GM12892 (cell line): ENCODE measurements around the gene PSMB5.
"Not testable (repeated sequence)": the region's sequence is repeated elsewhere in the genome, so short reads cannot be mapped to it uniquely, and the experiment has no call there.

Source experiments
- DNase-seq: peaks from one replicate; pipeline ENCODE4 v3.0.0; 2011; ENCODE audit not compliant: insufficient read length
- FAIRE-seq: peaks from 2 replicates; lab custom pipeline; 2011; peaks lifted over from hg19 to GRCh38; lab: Jason Lieb, UNC
- POLR2A ChIP-seq: IDR thresholded peaks from 2 replicates; pipeline ENCODE4 v1.6.1; 2011; ENCODE audit warnings: low read depth, low read length, control low read depth
- POLR2AphosphoS5 ChIP-seq: IDR thresholded peaks from 2 replicates; pipeline ENCODE4 v1.6.1; 2011; ENCODE audit warnings: low read depth, low read length, control low read depth
- TAF1 ChIP-seq: IDR thresholded peaks from 2 replicates; pipeline ENCODE4 v1.6.1; 2011; ENCODE audit warnings: low read depth, mild to moderate bottlenecking, control low read depth, low read length, borderline replicate concordance

Gene PSMB5

DNA sequence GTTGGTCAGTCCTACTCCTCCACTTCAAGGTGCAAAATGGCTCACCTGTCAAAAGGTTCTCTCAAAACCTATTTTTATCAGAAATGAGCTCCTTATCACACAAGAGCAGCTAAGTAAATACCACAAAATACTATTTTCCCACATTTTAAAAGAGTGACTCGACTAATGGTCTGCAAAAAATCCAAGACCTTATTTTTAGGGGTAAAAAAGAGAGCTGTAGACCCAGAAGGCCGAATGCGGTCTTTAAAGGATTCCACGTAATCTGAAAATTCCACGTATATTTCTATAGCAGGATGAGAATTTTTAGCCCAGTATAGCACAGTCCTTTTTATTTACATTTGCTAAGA, 28.5 kb downstream of the PSMB5 start:
- FAIRE-seq = no peak

DNA sequence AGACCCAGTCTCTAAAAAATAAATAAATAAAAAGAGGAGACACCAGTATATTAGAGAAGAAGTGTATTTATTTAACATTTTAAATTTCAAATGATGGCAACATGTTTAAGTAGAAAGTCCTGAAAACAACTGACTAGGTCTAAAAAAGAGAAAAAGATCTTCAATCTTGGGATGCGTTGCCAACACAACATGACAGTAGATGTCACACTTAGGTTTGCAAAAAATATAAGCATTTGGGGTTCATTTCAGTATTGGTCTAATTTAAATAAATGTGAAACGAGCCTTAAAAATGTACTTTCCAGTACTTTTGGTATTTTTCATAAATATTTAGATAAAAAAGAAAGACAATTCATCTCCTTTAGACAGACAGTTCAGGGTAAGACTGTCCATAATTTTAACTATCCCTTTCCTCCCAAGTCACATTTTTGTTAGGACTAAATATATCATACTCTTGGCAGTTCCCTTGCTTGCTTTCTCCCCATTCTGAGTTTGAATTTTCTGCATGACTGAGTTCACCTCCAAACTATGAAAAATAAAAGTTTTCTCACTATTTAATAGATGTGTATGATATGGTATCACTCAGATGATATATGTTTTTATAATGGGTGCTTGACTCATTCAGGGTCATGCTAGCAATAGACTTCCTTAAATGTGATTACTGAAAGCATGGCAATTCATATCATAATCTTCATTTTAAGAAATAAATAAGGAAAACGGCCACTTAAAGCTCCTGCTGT, 29.1 kb downstream of the PSMB5 start:
- DNase-seq (no peak), FAIRE-seq (no peak)
- TF ChIP-seq TAF1 (no peak), POLR2A (no peak), POLR2AphosphoS5 (no peak)

More for the DNA sequence above, 28.5 kb downstream of the PSMB5 start:
- TF ChIP-seq POLR2AphosphoS5 = no peak
- TF ChIP-seq POLR2A = no peak
- TF ChIP-seq TAF1 = no peak
- no peak for DNase-seq

DNA sequence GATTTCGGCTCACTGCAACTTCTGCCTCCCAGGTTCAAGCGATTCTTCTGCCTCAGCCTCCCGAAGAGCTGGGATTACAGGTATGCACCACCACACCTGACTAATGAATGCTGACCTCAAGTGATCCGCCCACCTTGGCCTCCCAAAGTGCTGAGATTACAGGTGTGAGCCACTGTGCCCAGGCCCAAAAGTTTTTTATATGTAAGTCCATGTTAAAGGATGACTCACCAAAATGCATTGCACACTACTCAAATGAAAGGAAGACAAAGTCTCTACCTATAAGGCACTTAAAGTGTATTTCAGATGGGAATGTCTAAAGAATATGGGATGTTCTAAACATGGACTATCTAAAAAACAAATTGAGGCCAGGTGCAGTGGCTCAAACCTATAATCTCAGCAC, 30.4 kb downstream of the PSMB5 start:
- DNase-seq, FAIRE-seq: not testable (repeated sequence)

DNA sequence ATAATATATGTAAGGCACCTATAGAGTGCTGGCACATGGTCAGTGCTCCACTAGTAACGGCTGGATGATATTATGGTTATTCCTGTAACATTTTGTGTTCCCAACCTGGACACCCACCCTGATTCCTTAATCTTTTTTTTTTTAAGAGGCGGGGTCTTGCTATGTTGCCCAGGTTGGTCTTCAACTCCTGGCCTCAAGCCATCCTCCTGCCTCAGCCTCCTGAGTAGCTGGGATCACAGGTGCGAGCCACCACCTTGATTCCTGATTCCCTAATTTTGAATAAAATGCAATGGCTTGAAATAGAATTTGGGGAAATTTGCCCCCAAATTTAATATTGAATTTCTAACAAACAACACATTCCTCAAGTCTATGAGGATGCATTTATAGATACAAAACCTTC, 32.1 kb downstream of the PSMB5 start:
- TF ChIP-seq POLR2AphosphoS5 = no peak
- DNase-seq (no peak), FAIRE-seq (no peak)

DNA sequence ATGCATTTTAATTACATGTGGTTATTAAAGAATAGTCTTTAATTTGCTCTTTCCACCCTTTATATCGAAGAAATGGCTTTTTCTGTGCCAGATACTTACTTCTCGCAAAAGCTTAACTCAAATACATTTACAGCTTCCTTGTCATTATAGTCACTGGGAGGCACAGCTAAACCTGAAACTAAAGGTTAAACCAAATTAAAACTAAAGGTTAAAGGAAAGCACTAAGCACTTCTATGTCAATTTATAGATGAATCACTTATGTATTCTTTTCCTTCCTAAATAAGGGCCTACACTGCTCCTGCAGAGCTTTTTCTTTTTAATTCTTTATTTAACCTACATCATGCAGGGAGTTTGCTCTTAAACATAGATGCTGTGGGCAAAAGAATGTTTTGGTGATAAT, 33.8 kb downstream of the PSMB5 start:
- DNase-seq (no peak), FAIRE-seq (no peak)
- TF ChIP-seq POLR2AphosphoS5 (no peak), TAF1 (no peak), POLR2A (no peak)

DNA sequence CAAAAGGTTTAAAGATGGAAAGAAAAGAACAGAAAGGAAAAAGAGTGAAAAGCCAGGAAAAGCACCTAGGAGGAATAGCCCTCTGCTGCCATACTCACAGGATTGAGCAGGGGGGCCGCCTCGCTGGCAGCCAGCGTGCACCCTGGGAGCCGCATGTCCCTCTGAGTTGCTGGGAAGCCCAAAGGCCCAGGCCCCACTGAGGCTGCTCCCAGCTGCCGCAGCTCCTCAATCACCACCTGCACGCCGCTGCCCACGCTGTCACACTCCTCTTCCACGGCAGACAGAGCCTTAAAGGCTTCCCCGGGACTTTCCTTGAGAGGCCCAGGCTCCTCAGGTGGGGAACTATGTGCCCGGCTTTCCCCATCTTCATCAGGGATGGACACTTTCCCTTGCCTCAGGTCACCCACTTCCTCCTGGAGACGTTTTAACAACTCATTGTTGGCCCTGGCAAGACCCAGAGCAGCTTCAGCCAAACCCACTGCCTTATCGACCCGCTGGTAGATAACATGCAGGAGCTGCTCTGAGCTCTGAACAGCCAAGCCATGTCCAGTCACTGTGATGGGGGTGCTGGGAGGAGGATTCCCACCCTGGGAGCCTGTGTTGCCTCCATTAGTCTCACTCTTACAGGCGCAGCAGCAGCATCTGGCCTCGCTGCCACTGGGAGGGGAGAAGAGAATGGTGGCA, 36.2 kb downstream of the PSMB5 start:
- no peak for TF ChIP-seq TAF1
- no peak for TF ChIP-seq POLR2AphosphoS5
- no peak for TF ChIP-seq POLR2A
- DNase-seq (no peak), FAIRE-seq (no peak)

DNA sequence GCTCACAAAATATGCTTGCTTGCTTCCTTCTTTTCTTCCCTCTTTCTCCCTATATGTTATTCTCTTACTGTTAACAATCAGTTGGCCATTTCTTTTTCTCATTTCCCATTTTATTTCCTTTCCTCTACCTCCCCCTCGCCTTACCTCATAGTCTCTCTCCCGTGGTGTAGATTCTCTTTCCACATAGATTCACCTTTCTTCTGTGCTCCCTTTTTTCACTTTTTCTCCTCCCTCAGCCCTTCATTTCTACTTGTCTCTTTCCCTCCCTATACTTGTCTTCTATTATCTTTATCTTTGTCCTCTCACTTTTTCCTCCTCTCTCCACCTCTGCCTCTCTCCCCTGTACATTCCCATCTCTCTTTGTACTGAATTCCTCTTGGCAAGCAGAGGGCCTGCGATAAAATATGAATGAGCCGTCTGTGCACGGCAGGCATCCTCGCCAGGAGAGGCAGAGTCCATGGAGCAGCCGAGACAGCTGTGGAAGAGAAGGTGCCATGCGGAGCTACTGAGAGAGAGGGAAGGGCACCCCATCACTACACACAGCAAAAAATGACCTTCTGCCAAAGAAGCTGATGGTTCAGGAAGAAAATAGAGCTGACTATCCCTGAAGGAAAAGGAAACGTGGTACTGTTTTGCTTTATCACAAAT, 36.9 kb downstream of the PSMB5 start:
- TF ChIP-seq POLR2AphosphoS5 (no peak), POLR2A (no peak), TAF1 (no peak)
- no peak for FAIRE-seq
- DNase-seq = no peak

DNA sequence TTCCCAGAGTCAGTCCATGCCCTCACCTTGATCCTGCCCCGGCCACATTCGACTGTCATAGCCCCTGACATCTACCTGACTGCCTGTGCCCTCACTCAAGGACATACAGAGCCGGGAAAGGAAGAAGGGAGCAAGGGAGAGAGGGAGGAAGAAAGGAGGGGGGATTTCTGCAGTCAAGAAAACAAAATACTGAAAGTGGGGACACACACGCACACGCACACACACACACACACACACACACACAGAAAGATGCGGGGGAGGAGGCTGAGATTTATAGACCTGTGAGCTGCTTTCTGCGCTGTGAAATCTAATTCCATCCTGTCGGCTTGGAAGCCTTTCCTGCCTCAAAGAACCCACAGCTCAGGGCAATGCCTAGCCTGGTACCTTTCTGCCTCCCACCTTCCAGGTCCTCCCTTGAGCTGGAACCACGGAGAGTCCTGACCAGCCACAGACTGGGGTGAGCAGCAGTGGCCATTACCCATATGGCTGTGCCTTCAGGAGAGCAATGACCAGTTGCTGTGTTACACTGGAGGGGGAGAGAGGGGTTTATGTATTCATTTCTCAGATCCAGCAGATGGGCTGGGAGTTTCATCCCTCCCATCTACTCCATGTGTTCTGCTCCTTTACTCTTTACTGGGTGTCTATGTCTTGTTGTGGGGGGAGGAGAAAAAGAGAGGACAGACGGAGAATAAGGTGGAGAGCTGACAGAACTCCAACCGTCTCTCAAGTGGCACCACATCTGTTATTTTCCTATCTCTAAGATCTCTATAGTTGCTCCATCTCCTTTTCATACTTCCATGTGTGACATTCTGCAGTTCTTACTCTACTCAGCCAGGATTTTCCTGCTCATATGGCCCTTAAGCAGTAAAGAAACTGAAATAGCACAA, 37.7 kb downstream of the PSMB5 start:
- FAIRE-seq = no peak
- DNase-seq = no peak
- no peak for TF ChIP-seq POLR2A
- no peak for TF ChIP-seq TAF1
- no peak for TF ChIP-seq POLR2AphosphoS5

DNA sequence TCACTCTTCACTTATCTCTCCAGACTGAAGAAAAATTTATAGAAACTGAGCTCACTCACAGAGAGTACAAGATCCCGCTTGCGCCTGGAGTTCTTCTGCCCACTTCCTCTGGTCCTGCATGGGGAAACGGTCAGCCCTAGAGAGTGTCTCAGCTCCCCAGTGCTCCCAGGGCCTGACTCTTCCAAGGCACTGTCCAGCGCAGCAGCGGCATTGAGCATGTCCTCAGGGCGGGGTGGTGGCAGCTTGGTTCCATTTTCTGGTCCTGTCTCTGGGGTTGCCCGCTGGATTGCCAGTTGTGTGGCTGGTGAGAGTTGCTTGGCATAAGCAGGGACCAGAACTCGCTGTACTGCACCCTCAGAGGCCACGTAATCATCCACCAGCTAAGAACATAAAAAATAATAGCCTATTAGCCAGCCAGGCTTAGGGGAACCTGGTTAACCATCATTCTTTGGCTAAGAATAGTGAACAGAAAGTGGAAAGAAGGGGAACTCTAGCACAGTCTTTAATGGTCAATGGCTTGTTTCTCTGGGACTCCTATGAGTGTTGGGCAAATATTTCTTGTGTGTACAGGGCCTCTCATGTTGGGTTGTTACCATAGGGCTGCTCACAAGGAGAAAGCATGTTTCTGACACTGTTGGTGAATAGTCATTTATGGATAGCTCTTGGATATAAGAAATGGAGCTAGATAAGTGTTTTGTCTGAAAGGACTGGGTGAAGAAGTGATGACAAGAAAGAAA, 38.6 kb downstream of the PSMB5 start:
- TF ChIP-seq POLR2AphosphoS5 (no peak), TAF1 (no peak), POLR2A (no peak)
- DNase-seq (no peak), FAIRE-seq (no peak)

DNA sequence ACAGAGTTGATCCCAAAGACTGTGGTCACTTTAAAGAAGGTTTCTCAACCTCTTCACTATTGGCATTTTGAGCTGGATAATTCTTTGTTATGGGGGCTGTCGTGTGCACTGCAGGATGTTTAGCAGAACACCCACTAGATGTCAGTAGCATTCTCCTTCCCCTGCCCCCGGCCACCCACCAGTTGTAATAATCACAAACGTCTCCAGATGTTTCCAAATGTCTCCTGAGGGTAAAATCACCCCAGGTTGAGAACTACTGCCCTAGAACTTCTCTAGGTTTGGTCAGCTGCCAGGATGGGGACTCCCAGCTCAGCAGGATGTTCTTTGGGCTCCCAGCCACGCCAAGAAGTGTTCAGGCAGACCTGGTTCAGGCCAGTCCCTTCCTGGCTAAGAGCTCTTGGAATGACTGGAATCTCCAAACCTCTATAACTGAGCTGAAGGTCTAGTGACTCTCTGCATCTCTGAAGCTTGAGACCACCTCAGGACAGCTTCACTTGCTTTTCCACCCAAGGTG, 39.9 kb downstream of the PSMB5 start:
- no peak for DNase-seq
- no peak for FAIRE-seq
- TF ChIP-seq POLR2AphosphoS5 = no peak

DNA sequence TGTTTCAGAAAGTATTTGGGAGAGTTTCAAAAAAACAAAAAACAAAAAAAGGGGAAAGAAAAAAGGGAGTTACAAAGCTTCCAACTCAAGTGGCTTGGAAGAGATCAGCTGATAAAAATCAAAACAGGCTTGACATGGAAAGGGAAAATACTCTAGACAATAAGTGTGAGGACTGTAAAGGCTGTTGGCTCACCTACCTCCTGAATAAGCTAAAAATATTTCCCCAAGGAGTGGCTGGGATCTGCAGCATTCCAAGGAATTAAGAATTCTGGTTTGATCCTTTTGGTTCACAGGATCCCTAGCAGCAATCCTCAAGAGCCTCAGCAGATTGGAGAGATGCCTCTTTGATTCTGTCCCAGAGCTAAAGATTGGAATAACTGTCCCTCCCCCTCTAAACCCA, 41.2 kb downstream of the PSMB5 start:
- no peak for DNase-seq
- no peak for FAIRE-seq
- no peak for TF ChIP-seq TAF1
- TF ChIP-seq POLR2A = no peak
- no peak for TF ChIP-seq POLR2AphosphoS5

DNA sequence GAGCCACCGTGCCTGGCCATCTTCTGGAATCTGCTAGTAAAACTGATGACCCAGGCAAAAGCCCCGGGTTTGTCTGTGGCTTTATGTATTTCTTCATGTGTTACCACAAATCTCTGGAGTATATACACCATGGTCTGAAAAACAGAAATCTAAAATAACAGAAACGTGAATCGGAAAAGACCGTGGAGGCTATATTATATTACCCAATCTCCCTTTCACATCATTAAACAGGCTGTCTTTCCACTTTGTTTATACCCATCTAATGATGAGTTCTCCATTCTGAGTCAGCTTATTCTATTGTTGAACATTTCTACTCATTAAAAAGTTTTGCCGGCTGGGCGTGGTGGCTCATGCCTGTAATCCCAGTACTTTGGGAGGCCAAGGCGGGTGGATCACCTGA, 42.8 kb downstream of the PSMB5 start:
- TF ChIP-seq TAF1 = no peak
- no peak for TF ChIP-seq POLR2A
- no peak for TF ChIP-seq POLR2AphosphoS5
- DNase-seq (no peak), FAIRE-seq (no peak)
